ENCODE results near the gene RAPGEF5.

DNA sequence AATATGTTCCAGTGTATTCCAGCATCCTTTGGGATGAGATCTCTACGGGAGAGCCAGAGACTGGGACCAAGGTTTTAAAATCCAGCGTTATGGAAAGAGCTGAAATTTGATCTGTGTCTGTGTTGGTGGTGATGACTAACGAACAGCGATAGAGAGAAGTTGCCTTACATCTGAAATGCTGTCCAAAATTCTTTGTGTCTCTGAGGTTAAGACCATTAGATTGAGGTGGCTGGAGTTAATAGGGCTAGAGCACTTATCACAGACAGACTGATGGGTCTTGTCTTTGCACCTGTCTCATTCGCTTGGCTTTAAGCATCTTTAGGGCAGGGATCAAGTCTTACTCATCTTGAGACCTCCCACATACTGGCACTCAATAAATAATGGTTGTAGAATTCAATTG lies 41.0 kb upstream of the RAPGEF5 start:
- TF ChIP-seq, protein P1, sequence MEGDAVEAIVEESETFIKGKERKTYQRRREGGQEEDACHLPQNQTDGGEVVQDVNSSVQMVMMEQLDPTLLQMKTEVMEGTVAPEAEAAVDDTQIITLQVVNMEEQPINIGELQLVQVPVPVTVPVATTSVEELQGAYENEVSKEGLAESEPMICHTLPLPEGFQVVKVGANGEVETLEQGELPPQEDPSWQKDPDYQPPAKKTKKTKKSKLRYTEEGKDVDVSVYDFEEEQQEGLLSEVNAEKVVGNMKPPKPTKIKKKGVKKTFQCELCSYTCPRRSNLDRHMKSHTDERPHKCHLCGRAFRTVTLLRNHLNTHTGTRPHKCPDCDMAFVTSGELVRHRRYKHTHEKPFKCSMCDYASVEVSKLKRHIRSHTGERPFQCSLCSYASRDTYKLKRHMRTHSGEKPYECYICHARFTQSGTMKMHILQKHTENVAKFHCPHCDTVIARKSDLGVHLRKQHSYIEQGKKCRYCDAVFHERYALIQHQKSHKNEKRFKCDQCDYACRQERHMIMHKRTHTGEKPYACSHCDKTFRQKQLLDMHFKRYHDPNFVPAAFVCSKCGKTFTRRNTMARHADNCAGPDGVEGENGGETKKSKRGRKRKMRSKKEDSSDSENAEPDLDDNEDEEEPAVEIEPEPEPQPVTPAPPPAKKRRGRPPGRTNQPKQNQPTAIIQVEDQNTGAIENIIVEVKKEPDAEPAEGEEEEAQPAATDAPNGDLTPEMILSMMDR (IDR thresholded peaks at IDR 0.05; ENCODE audit: low read length): no peak
- TF ChIP-seq EZH2phosphoT487 (IDR thresholded peaks at IDR 0.05; ENCODE audit: low read length): no peak
